C4-2B (cell line): ENCODE data around the gene DCXR.

Experiments
- ZFX ChIP-seq: fragments of 450-650 bp; IDR thresholded peaks from 2 replicates; pipeline ENCODE4 v1.6.1; 2017
- TF ChIP-seq, protein P1 (sequence below): fragments of 450-650 bp; conservative IDR thresholded peaks from 2 replicates; pipeline ENCODE4 v1.5.1; 2017; ENCODE audit warnings: mild to moderate bottlenecking

- TF ChIP-seq, protein P1, sequence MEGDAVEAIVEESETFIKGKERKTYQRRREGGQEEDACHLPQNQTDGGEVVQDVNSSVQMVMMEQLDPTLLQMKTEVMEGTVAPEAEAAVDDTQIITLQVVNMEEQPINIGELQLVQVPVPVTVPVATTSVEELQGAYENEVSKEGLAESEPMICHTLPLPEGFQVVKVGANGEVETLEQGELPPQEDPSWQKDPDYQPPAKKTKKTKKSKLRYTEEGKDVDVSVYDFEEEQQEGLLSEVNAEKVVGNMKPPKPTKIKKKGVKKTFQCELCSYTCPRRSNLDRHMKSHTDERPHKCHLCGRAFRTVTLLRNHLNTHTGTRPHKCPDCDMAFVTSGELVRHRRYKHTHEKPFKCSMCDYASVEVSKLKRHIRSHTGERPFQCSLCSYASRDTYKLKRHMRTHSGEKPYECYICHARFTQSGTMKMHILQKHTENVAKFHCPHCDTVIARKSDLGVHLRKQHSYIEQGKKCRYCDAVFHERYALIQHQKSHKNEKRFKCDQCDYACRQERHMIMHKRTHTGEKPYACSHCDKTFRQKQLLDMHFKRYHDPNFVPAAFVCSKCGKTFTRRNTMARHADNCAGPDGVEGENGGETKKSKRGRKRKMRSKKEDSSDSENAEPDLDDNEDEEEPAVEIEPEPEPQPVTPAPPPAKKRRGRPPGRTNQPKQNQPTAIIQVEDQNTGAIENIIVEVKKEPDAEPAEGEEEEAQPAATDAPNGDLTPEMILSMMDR, result peak; percentile 96
- TF ChIP-seq ZFX, result peak; percentile 84; the same call in 1 of the 2 replicates
These were observed at the start of gene DCXR for GRCh38 chr17:82037092-82037888.
